HepG2 (cell line): Measurements from ENCODE around the gene GRK5. TPM values are rescaled to one million over a fixed set of nuclear protein-coding genes. Genes with fewer than 3 reads are reported as not detected.

Experiments
- ATAC-seq: fragments of 200-7000 bp; cut with Tn5 transposase; 3 replicates; pipeline ENCODE4 v1.9.1; 2020; ENCODE audit warnings: mild to moderate bottlenecking, moderate library complexity
- BruUV-seq: library from RNA; stranded (reverse); fragments of 400-500 nt; replicated peaks from 2 replicates; lab custom pipeline; 2021; lab: Mats Ljungman, UMichigan
- CTCF ChIA-PET: fragments of 300-600 bp; formaldehyde crosslinking; extraction: SDS; loops from one replicate; lab custom pipeline; 2021; ENCODE audit warnings: low total read pairs, inconsistent platforms, low intra/inter-chr PET ratio; lab: Yijun Ruan, JAX
- POLR2A ChIA-PET: fragments of 350-600 bp; sonication (Branson Sonifier 250); formaldehyde crosslinking; loops from one replicate; lab custom pipeline; 2020; ENCODE audit warnings: antibody characterized with exemption, inconsistent platforms; lab: Yijun Ruan, JAX
- DNase-seq: peaks from one replicate; pipeline ENCODE4 v3.0.0-alpha.2; 2015; ENCODE audit warnings: low spot score
- FAIRE-seq: peaks from 3 replicates; lab custom pipeline; 2011; peaks lifted over from hg19 to GRCh38; lab: Jason Lieb, UNC
- H2AFZ ChIP-seq: one replicate; pipeline ENCODE4 v1.6.1; 2011; ENCODE audit warnings: low read length, inconsistent platforms
- H3K27ac ChIP-seq: fragments of 300-600 bp; 3 replicates; pipeline ENCODE4 v1.8.0; 2011; ENCODE audit warnings: mixed run types, mild to moderate bottlenecking, mixed read lengths, low read length, inconsistent platforms; ENCODE audit not compliant: insufficient read depth; ENCODE audit errors: extremely low read length
- H3K27me3 ChIP-seq, 2 experiments: fragments of 200-600 bp in 1 of 2; 2 replicates in 1 of 2; 3 replicates in 1 of 2; pipeline versions ENCODE4 v1.6.0 to v1.8.0; 2011; ENCODE audit warnings: low read length in 2 of 2, mild to moderate bottlenecking in 2 of 2, moderate library complexity in 2 of 2, inconsistent platforms in 1 of 2; ENCODE audit not compliant: insufficient read depth in 2 of 2, control insufficient read depth in 1 of 2
- H3K36me3 ChIP-seq, 2 experiments: fragments of 200-600 bp in 1 of 2; replicated peaks in 1 of 2; 2 replicates in 1 of 2; 3 replicates in 1 of 2; pipeline versions ENCODE4 v1.5.1 to v1.8.0; 2011; ENCODE audit warnings: low read length in 2 of 2, inconsistent platforms in 1 of 2; ENCODE audit not compliant: insufficient read depth in 2 of 2, control insufficient read depth in 1 of 2
- H3K4me1 ChIP-seq: 2 replicates; pipeline ENCODE4 v1.5.1; 2012; ENCODE audit warnings: low read length, inconsistent platforms; ENCODE audit not compliant: insufficient read depth
- H3K4me2 ChIP-seq: 2 replicates; pipeline ENCODE4 v1.6.0; 2011; ENCODE audit warnings: low read depth, low read length, inconsistent platforms
- H3K4me3 ChIP-seq, 3 experiments: fragments of 200-600 bp in 1 of 3; sonication (generic), shearing (Covaris generic) in 1 of 3; replicated peaks in 1 of 3; 2 replicates each; pipeline ENCODE4 v1.5.1; 2011 to 2016; ENCODE audit warnings: low read length in 3 of 3, inconsistent platforms in 2 of 3, low read depth in 2 of 3, mild to moderate bottlenecking in 2 of 3, control low read depth in 1 of 3, mixed read lengths in 1 of 3; ENCODE audit not compliant: insufficient read depth in 1 of 3
- H3K79me2 ChIP-seq: one replicate; pipeline ENCODE4 v1.6.1; 2011; ENCODE audit warnings: low read length, inconsistent platforms; ENCODE audit not compliant: insufficient read depth
- H3K9ac ChIP-seq: 2 replicates; pipeline ENCODE4 v1.6.0; 2011; ENCODE audit warnings: mild to moderate bottlenecking, low read depth, low read length, inconsistent platforms; ENCODE audit not compliant: insufficient read depth
- H3K9me3 ChIP-seq: 2 replicates; pipeline ENCODE4 v1.5.1; 2012; ENCODE audit warnings: mild to moderate bottlenecking, low read length
- H4K20me1 ChIP-seq: 2 replicates; pipeline ENCODE4 v1.6.0; 2011; ENCODE audit warnings: inconsistent platforms, mild to moderate bottlenecking, low read length, moderate library complexity; ENCODE audit not compliant: insufficient read depth
- AHR ChIP-seq: IDR thresholded peaks from 2 replicates; pipeline ENCODE4 v1.6.1; 2018; ENCODE audit warnings: missing genetic modification reagents, missing compliant biosample characterization
- HDAC6 ChIP-seq: fragments of 200-600 bp; sonication (generic); IDR thresholded peaks from 2 replicates; pipeline ENCODE4 v1.7.0; 2017; ENCODE audit warnings: mild to moderate bottlenecking, antibody characterized with exemption, low read length, low read depth
- KLF15 ChIP-seq: sonication (generic); formaldehyde crosslinking; IDR thresholded peaks from 2 replicates; pipeline ENCODE4 v1.8.1; 2023; ENCODE audit warnings: borderline replicate concordance, mild to moderate bottlenecking, inconsistent platforms, missing genetic modification reagents, mixed read lengths
- ZNF205 ChIP-seq: IDR thresholded peaks from 2 replicates; pipeline ENCODE4 v1.6.1; 2018; ENCODE audit warnings: missing biosample characterization, missing genetic modification reagents
- ZNF33B ChIP-seq: sonication (generic); formaldehyde crosslinking; IDR thresholded peaks from 2 replicates; pipeline ENCODE4 v1.5.1; 2020; ENCODE audit warnings: mild to moderate bottlenecking, missing genetic modification reagents
- ZNF660 ChIP-seq: sonication (generic); formaldehyde crosslinking; IDR thresholded peaks from 2 replicates; pipeline ENCODE4 v1.5.1; 2020; ENCODE audit warnings: mild to moderate bottlenecking, low read depth, missing genetic modification reagents, borderline replicate concordance
- WGBS: methylation state at CpG from one replicate; pipeline ENCODE4 v1.1.6; 2017; ENCODE audit warnings: low lambda C conversion rate; 5-methylcytosine and 5-hydroxymethylcytosine counted together
- in situ Hi-C: cut with HindIII; loops from 2 replicates; pipeline ENCODE4 v1.10.0; 2017; ENCODE audit warnings: low pct_unique_long_range_greater_than_20kb; ENCODE audit not compliant: extremely low pct_ligation_motif_present
- intact Hi-C: fragments of 100-400 bp; cut with micrococcal nuclease; formaldehyde crosslinking; loops from one replicate; pipeline ENCODE4 v1.10.0; 2022; ENCODE audit not compliant: unreplicated experiment
- polyA plus RNA-seq, 8 experiments: library from polyadenylated mRNA; depleted of rRNA in 3 of 8; stranded (reverse) in 7 of 8; unstranded in 1 of 8; fragments of >200 nt; fragmentation: Illumina TruSeq in 4 of 8; extraction: Trizol in 4 of 8; gene quantifications; 2 replicates each; pipeline versions ENCODE4 v1.2.1 to v1.2.3, GENCODE V29; 2011 to 2016; ENCODE audit warnings: low read depth in 4 of 8, missing spikeins in 1 of 8, mixed read lengths in 1 of 8; ENCODE audit not compliant: insufficient read depth in 1 of 8
- total RNA-seq, 5 experiments: library from RNA; depleted of rRNA; stranded (reverse); fragments of >200 nt; fragmentation: Illumina TruSeq; extraction: Trizol; gene quantifications; 2 replicates each; pipeline ENCODE4 v1.2.3, GENCODE V29; 2016; ENCODE audit warnings: low read depth in 1 of 5
- TF ChIP-seq, protein P1 (sequence below): sonication (generic); formaldehyde crosslinking; IDR thresholded peaks from 2 replicates; pipeline ENCODE4 v1.4.0; 2020; ENCODE audit warnings: mild to moderate bottlenecking, missing genetic modification reagents
- TF ChIP-seq, protein P2 (sequence below): sonication (generic); formaldehyde crosslinking; IDR thresholded peaks from 2 replicates; pipeline ENCODE4 v1.4.0; 2020; ENCODE audit warnings: missing genetic modification reagents, borderline replicate concordance

The GRK5 gene
- total and polyA plus RNA-seq, 2 of the 13 experiments (the other 11 are each of a cell fraction or from before 2014, with no cell fraction given), result 10.4 to 12.6 TPM

DNA sequence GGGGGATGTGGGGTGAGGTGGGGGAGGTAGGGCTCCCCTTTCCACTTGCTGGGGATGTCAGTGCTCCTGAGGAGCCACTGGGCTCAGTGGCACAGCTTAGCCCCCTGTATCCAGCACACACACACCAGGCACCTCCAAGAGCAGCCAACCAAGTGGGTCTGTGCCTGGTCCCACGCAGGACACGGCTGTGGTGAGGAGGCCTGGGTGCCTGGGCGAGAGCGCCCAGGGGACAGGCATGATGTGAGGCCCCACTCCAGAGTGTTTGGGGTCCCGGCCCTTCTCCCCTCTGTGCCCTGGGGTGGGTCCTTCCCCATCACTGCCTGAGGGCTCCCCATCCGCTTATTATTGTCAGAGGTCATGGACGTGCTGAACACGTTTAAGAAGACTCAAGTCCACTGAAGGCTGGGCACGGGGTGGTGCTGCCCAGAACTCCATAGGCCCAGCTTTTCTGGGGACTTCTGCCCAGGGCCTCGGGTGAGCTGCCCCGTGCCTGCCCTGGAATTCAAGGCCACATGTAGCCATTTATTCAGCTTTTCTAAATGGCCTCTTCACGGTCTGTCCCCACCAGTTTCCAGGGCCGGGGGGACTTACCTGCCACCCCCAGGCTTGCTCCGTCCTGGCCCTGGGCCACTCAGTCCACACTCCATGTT, 119.8 kb downstream of the GRK5 start:
- 98% methylated on average over 7 of the region's 14 CpGs for WGBS
- TF ChIP-seq ZNF205 (CRISPR knock-in tag) (no peak), HDAC6 (no peak), ZNF660 (CRISPR knock-in tag) (no peak), AHR (no peak), ZNF33B (CRISPR knock-in tag) (no peak), KLF15 (CRISPR knock-in tag) (no peak)
- TF ChIP-seq, protein P1, sequence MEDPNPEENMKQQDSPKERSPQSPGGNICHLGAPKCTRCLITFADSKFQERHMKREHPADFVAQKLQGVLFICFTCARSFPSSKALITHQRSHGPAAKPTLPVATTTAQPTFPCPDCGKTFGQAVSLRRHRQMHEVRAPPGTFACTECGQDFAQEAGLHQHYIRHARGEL (CRISPR knock-in tag), result no peak
- TF ChIP-seq, protein P2, sequence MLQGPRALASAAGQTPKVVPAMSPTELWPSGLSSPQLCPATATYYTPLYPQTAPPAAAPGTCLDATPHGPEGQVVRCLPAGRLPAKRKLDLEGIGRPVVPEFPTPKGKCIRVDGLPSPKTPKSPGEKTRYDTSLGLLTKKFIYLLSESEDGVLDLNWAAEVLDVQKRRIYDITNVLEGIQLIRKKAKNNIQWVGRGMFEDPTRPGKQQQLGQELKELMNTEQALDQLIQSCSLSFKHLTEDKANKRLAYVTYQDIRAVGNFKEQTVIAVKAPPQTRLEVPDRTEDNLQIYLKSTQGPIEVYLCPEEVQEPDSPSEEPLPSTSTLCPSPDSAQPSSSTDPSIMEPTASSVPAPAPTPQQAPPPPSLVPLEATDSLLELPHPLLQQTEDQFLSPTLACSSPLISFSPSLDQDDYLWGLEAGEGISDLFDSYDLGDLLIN (CRISPR knock-in tag), result no peak
- ChIA-PET POLR2A (no interaction called here), CTCF (no interaction called here)
- H3K27me3 ChIP-seq, result no peaks in the 10 kb centered on the region
- intact Hi-C loops, result no loop called here
- no peak overlapping the region for H3K4me2 ChIP-seq
- no peaks in the 10 kb centered on the region for H4K20me1 ChIP-seq
- DNase-seq (no peak), ATAC-seq (no peak), FAIRE-seq (no peak)
- H3K9me3 ChIP-seq, result no peaks in the 10 kb centered on the region
- H3K36me3 ChIP-seq, result peaks cover 2 to 4% of the 10 kb centered on the region in 2 experiments; a peak in 1 of 5 replicates
- H3K27ac ChIP-seq, result no peak overlapping the region
- peaks cover 12% of the 10 kb centered on the region for H3K79me2 ChIP-seq
- in situ Hi-C loops, result no loop called here
- no peak overlapping the region for H3K9ac ChIP-seq
- H3K4me3 ChIP-seq, result no peak overlapping the region
- H3K4me1 ChIP-seq, result peaks cover 30% of the 10 kb centered on the region
- no peak overlapping the region for H2AFZ ChIP-seq
- no TSS peak for BruUV-seq
